BJ (cell line): ENCODE results near the gene ACTG1. TPM values are rescaled to one million over a fixed set of nuclear protein-coding genes. Genes with fewer than 3 reads are reported as not detected.

Experiments
- CTCF ChIA-PET: fragments of 350-600 bp; formaldehyde crosslinking; extraction: SDS; loops from one replicate; lab custom pipeline; 2021; ENCODE audit warnings: antibody characterized with exemption, inconsistent platforms; lab: Yijun Ruan, JAX
- POLR2A ChIA-PET: fragments of 300-600 bp; sonication (Branson Sonifier 250); formaldehyde crosslinking; extraction: SDS; loops from one replicate; lab custom pipeline; 2021; ENCODE audit warnings: antibody characterized with exemption; lab: Charles Lee
- DNase-seq: peaks from one replicate; pipeline ENCODE4 v3.0.0-alpha.2; 2011; ENCODE audit warnings: low read depth
- H3K27me3 ChIP-seq: 2 replicates; pipeline ENCODE4 v1.6.0; 2011; ENCODE audit warnings: low read length; ENCODE audit not compliant: control insufficient read depth, insufficient read depth
- H3K36me3 ChIP-seq: 2 replicates; pipeline ENCODE4 v1.5.1; 2011; ENCODE audit warnings: low read length; ENCODE audit not compliant: control insufficient read depth, insufficient read depth
- H3K4me3 ChIP-seq: 2 replicates; pipeline ENCODE4 v1.5.1; 2011; ENCODE audit warnings: low read depth, mild to moderate bottlenecking, control low read depth, low read length
- polyA plus RNA-seq: library from polyadenylated mRNA; depleted of rRNA; stranded (reverse); fragments of >200 nt; gene quantifications from 2 replicates; pipeline ENCODE4 v1.2.3, GENCODE V29; 2011
- TF ChIP-seq, protein P1 (sequence below): IDR thresholded peaks from 2 replicates; pipeline ENCODE4 v1.5.1; 2011; ENCODE audit warnings: low read depth, mild to moderate bottlenecking, control low read depth, inconsistent platforms, low read length, moderate library complexity; ENCODE audit not compliant: insufficient read depth

Gene ACTG1
- polyA plus RNA-seq, 1 experiment: 3,774 TPM

DNA sequence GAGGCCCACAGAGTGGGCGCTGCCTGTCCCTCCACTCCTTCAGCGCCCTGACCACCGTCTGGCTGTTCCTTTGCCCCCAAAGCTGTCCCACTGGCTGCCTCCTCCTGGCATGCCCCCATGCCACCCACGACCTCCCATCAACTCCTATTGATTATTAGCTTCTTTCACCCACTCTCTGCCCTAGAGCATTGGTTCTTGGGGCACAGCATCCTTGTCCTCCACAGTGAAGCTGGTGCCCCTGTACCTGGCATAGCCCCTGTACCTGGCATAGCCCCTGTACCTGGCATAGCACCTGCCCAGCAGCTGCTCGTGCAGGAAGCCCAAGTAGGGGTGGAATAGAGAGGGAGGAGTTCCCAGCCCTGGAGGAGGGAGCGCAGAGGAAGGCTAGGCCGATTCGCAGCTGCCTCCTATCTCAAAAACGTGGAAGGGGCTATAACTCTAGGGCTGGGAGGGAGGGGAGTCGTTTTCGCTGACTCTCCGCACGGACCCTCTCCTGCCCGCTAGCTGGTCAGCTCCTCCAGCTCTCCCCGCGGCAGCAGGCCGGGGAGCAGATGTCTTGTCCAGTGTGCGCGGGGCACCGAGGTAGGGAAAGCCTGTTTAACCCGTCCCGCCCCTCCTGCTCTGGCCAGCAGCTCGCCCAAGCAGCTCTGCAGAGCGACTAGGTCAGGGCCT is 5.7 kb upstream of the ACTG1 start:
- no peak for DNase-seq
- TF ChIP-seq, protein P1, sequence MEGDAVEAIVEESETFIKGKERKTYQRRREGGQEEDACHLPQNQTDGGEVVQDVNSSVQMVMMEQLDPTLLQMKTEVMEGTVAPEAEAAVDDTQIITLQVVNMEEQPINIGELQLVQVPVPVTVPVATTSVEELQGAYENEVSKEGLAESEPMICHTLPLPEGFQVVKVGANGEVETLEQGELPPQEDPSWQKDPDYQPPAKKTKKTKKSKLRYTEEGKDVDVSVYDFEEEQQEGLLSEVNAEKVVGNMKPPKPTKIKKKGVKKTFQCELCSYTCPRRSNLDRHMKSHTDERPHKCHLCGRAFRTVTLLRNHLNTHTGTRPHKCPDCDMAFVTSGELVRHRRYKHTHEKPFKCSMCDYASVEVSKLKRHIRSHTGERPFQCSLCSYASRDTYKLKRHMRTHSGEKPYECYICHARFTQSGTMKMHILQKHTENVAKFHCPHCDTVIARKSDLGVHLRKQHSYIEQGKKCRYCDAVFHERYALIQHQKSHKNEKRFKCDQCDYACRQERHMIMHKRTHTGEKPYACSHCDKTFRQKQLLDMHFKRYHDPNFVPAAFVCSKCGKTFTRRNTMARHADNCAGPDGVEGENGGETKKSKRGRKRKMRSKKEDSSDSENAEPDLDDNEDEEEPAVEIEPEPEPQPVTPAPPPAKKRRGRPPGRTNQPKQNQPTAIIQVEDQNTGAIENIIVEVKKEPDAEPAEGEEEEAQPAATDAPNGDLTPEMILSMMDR: no peak
- peaks cover 3% of the 10 kb centered on the region for H3K36me3 ChIP-seq
- ChIA-PET POLR2A (interaction anchor here (0.5 to 0.6 kb wide), 2 partner anchors 8 to 126 kb away, joined by 4 to 5 read pairs; no protein-coding TSS in a partner anchor), CTCF (interaction anchor here (0.7 to 3.0 kb wide), 7 partner anchors 9 to 273 kb away, joined by 3 to 30 read pairs (median 3); no protein-coding TSS in a partner anchor)
- no peaks in the 10 kb centered on the region for H3K27me3 ChIP-seq
- H3K4me3 ChIP-seq: peak overlapping the region; percentile 42

- ChIA-PET POLR2A (interaction anchor here (0.5 kb wide), 1 partner anchor 125 kb away, joined by 4 read pairs; no protein-coding TSS in a partner anchor), CTCF (interaction anchor here (3.0 kb wide), 1 partner anchor 84 kb away, joined by 30 read pairs; no protein-coding TSS in a partner anchor)
- TF ChIP-seq, protein P1: no peak
- H3K4me3 ChIP-seq: no peak overlapping the region
- no peak for DNase-seq
- H3K27me3 ChIP-seq: no peaks in the 10 kb centered on the region
- peaks cover 3% of the 10 kb centered on the region for H3K36me3 ChIP-seq
Observed at GRCh38 chr17:81517339-81518112, 4.9 kb upstream of the ACTG1 start.

DNA sequence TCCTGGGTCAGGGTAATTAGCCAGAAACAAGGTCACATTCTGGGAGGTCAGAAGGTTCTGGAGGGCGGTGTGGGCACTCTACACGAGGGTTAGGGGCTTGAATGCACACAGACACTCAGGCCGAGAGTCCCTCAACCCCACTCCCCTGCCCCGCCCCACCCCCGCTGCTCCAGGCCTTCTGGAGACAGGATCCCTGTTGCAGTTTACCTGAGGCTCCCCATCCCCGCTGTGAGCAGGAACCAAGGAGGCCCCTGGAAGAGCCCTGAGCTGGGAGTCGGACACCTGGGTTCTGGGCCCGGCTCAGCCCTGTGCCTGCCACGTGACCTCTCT is 4.4 kb upstream of the ACTG1 start:
- CTCF ChIA-PET: no interaction called here
- Histone ChIP-seq H3K4me3 (peak overlapping the region; percentile 89; the same call in 1 of the 2 replicates), H3K27me3 (no peaks in the 10 kb centered on the region), H3K36me3 (peaks cover 7% of the 10 kb centered on the region)
- TF ChIP-seq, protein P1: no peak
- POLR2A ChIA-PET: interaction anchor here (0.6 kb wide), 1 partner anchor 11 kb away, joined by 10 read pairs; the partner anchor contains the start of gene FSCN2
- no peak for DNase-seq

- TF ChIP-seq, protein P1: no peak
- H3K4me3 ChIP-seq: peak overlapping the region; percentile 89
- H3K27me3 ChIP-seq: no peaks in the 10 kb centered on the region
- ChIA-PET POLR2A (interaction anchor here (0.6 to 1.2 kb wide), 3 partner anchors 12 to 150 kb away, joined by 3 to 10 read pairs (median 3); partner anchors contain the start of genes CCDC137 and FSCN2), CTCF (interaction anchor here (1.1 kb wide), 1 partner anchor 84 kb away, joined by 5 read pairs; no protein-coding TSS in a partner anchor)
- DNase-seq: no peak
- H3K36me3 ChIP-seq: peaks cover 11% of the 10 kb centered on the region
Observed at GRCh38 chr17:81516439-81516838, 3.8 kb upstream of the ACTG1 start.
